Activated CD4-positive, alpha-beta T cell treated with anti-CD3 and anti-CD28 coated beads, Interleukin-2, amount 50 U/mL, for 48 hours (primary cell): ENCODE measurements around the gene SNX4.

Experiments
- DNase-seq, 2 experiments: peaks; one replicate each; pipeline ENCODE4 v3.0.0-alpha.2; 2020

The SNX4 gene

GRCh38 chr3:125401402-125401801 is 118.6 kb downstream of the SNX4 start:
- no peak for DNase-seq

GRCh38 chr3:125398952-125399351 is 121.0 kb downstream of the SNX4 start:
- no peak for DNase-seq
